WI38 (cell line): Measurements from ENCODE around the gene SPATA31C1.

ENCODE experiments used
- H3K4me3 ChIP-seq: 2 replicates; pipeline ENCODE4 v1.5.1; 2011; ENCODE audit warnings: low read depth, mild to moderate bottlenecking, control low read depth, low read length
- CTCF ChIP-seq: IDR thresholded peaks from 2 replicates; pipeline ENCODE4 v1.5.1; 2012; ENCODE audit warnings: low read depth, mild to moderate bottlenecking, control low read depth, low read length

The SPATA31C1 gene

GRCh38 chr9:87957839-87958238, 40.1 kb downstream of the SPATA31C1 start:
- no peak overlapping the region for H3K4me3 ChIP-seq
- TF ChIP-seq CTCF: no peak

GRCh38 chr9:87958591-87958990, 40.8 kb downstream of the SPATA31C1 start:
- no peak for TF ChIP-seq CTCF
- no peak overlapping the region for H3K4me3 ChIP-seq

- H3K4me3 ChIP-seq: no peak overlapping the region
- TF ChIP-seq CTCF: no peak
These were observed 42.3 kb downstream of the SPATA31C1 start for GRCh38 chr9:87959916-87960581.

GRCh38 chr9:87963770-87964169, 46.0 kb downstream of the SPATA31C1 start:
- H3K4me3 ChIP-seq: no peak overlapping the region
- TF ChIP-seq CTCF: no peak

- no peak overlapping the region for H3K4me3 ChIP-seq
- TF ChIP-seq CTCF: no peak
These were observed 47.1 kb downstream of the SPATA31C1 start for GRCh38 chr9:87964826-87965225.

- no peak for TF ChIP-seq CTCF
- no peak overlapping the region for H3K4me3 ChIP-seq
These were observed 50.4 kb downstream of the SPATA31C1 start for GRCh38 chr9:87968155-87968554.

GRCh38 chr9:87970602-87971001, 52.8 kb downstream of the SPATA31C1 start:
- TF ChIP-seq CTCF: no peak

More at GRCh38 chr9:87970602-87971001, 52.8 kb downstream of the SPATA31C1 start:
- H3K4me3 ChIP-seq: no peak overlapping the region
